B cell (primary cell): Measurements from ENCODE around the gene APOA5. TPM values are rescaled to one million over a fixed set of nuclear protein-coding genes. Genes with fewer than 3 reads are reported as not detected.
"Not testable (repeated sequence)": the region's sequence is repeated elsewhere in the genome, so short reads cannot be mapped to it uniquely, and the experiment has no call there.

Experiments used
- ATAC-seq: fragments of 200-7000 bp; cut with Tn5 transposase; one replicate; pipeline ENCODE4 v1.10.0; 2021; ENCODE audit warnings: low read depth, mild to moderate bottlenecking, moderate number of reproducible peaks, moderate library complexity
- CTCF ChIA-PET: fragments of 350-600 bp; sonication (Branson Sonifier 250); formaldehyde crosslinking; loops from one replicate; lab custom pipeline; 2021; ENCODE audit warnings: antibody characterized with exemption, inconsistent platforms; lab: Charles Lee
- POLR2A ChIA-PET: fragments of 350-600 bp; sonication (Branson Sonifier 250); formaldehyde crosslinking; loops from one replicate; lab custom pipeline; 2021; ENCODE audit warnings: antibody characterized with exemption; lab: Charles Lee
- DNase-seq: peaks from one replicate; pipeline ENCODE4 v3.0.0; 2013
- H2AFZ ChIP-seq: 2 replicates; pipeline ENCODE4 v1.6.1; 2012; ENCODE audit warnings: mild to moderate bottlenecking, low read depth, low read length; ENCODE audit not compliant: insufficient read depth, poor library complexity, severe bottlenecking
- H3K27ac ChIP-seq, 2 donors: 1 replicate in 1 of 2; 2 replicates in 1 of 2; pipeline ENCODE4 v1.5.1; 2012 to 2013; ENCODE audit warnings: low read length in 2 of 2, mild to moderate bottlenecking in 2 of 2, moderate library complexity in 1 of 2
- H3K27me3 ChIP-seq, 4 experiments: fragments of 200-600 bp in 1 of 4; sonication (generic) in 1 of 4; replicated peaks in 1 of 4; 1 replicate in 2 of 4; 2 replicates in 2 of 4; pipeline versions ENCODE4 v1.6.1 to v1.7.0; 2013 to 2016; ENCODE audit warnings: low read length in 3 of 4, mild to moderate bottlenecking in 2 of 4, mixed read lengths in 1 of 4, moderate library complexity in 1 of 4; ENCODE audit not compliant: insufficient read depth in 4 of 4, control insufficient read depth in 3 of 4; ENCODE audit errors: control extremely low read depth in 1 of 4
- H3K36me3 ChIP-seq, 2 experiments: replicated peaks in 1 of 2; 1 replicate in 1 of 2; 2 replicates in 1 of 2; pipeline versions ENCODE4 v1.6.1 to v1.7.1; 2013; ENCODE audit warnings: low read length in 1 of 2; ENCODE audit not compliant: insufficient read depth in 2 of 2, control insufficient read depth in 1 of 2; ENCODE audit errors: control extremely low read depth in 1 of 2, extremely low read depth in 1 of 2
- H3K4me1 ChIP-seq, 2 donors: fragments of 200-600 bp in 1 of 2; sonication (generic) in 1 of 2; 1 replicate in 1 of 2; 2 replicates in 1 of 2; pipeline versions ENCODE4 v1.5.1 to v1.6.1; 2013 to 2017; ENCODE audit warnings: low read length in 2 of 2; ENCODE audit not compliant: control insufficient read depth in 2 of 2, insufficient read depth in 2 of 2
- H3K4me2 ChIP-seq: replicated peaks from 2 replicates; pipeline ENCODE3; 2012; ENCODE audit warnings: mild to moderate bottlenecking, low read depth, low read length; ENCODE audit not compliant: poor library complexity, severe bottlenecking
- H3K4me3 ChIP-seq, 5 experiments: fragments of 200-600 bp in 1 of 5; sonication (generic) in 1 of 5; 1 replicate in 3 of 5; 2 replicates in 2 of 5; pipeline versions ENCODE4 v1.5.1 to v1.7.0; 2011 to 2016; ENCODE audit warnings: low read length in 4 of 5, mild to moderate bottlenecking in 4 of 5, low read depth in 2 of 5, control low read depth in 1 of 5, moderate library complexity in 1 of 5; ENCODE audit not compliant: insufficient read depth in 1 of 5; ENCODE audit errors: control extremely low read depth in 1 of 5, extremely low read depth in 1 of 5
- H3K79me2 ChIP-seq: fragments of 200-600 bp; sonication (generic); one replicate; pipeline ENCODE4 v1.6.0; 2016; ENCODE audit warnings: low read length; ENCODE audit not compliant: control insufficient read depth, insufficient read depth
- H3K9ac ChIP-seq: fragments of 200-600 bp; sonication (generic); 2 replicates; pipeline ENCODE4 v1.6.1; 2017; ENCODE audit warnings: mild to moderate bottlenecking, low read length, moderate library complexity
- H3K9me3 ChIP-seq, 3 donors: one replicate each; pipeline versions ENCODE4 v1.6.1 to v1.7.1; 2013; ENCODE audit warnings: low read length in 2 of 3; ENCODE audit not compliant: control insufficient read depth in 2 of 3, insufficient read depth in 1 of 3; ENCODE audit errors: control extremely low read depth in 1 of 3
- H4K20me1 ChIP-seq: 2 replicates; pipeline ENCODE4 v1.6.0; 2012; ENCODE audit warnings: mild to moderate bottlenecking, low read length; ENCODE audit not compliant: insufficient read depth, control insufficient read depth, poor library complexity, severe bottlenecking
- H3K27ac Mint-ChIP-seq: one replicate; pipeline ENCODE4 v1.8.0; 2021; ENCODE audit warnings: mixed read lengths
- H3K27me3 Mint-ChIP-seq: one replicate; pipeline ENCODE4 v1.8.0; 2021; ENCODE audit warnings: mixed read lengths
- H3K4me1 Mint-ChIP-seq: one replicate; pipeline ENCODE4 v1.8.0; 2021; ENCODE audit warnings: mixed read lengths
- H3K4me3 Mint-ChIP-seq: one replicate; pipeline ENCODE4 v1.8.0; 2021; ENCODE audit warnings: mixed read lengths
- H3K9me3 Mint-ChIP-seq: one replicate; pipeline ENCODE4 v1.8.0; 2022; ENCODE audit warnings: mixed read lengths; ENCODE audit not compliant: insufficient read depth
- EZH2 ChIP-seq: IDR thresholded peaks from 2 replicates; pipeline ENCODE4 v1.6.1; 2012; ENCODE audit warnings: borderline replicate concordance, low read depth, mild to moderate bottlenecking, moderate library complexity, low read length; ENCODE audit not compliant: insufficient read depth, poor library complexity, severe bottlenecking
- WGBS: methylation state at CpG from one replicate; pipeline ENCODE4 v1.1.5; 2013; ENCODE audit warnings: missing lambda C conversion rate; ENCODE audit not compliant: insufficient coverage; 5-methylcytosine and 5-hydroxymethylcytosine counted together
- intact Hi-C: fragments of 100-400 bp; cut with micrococcal nuclease; formaldehyde crosslinking; loops from one replicate; pipeline ENCODE4 v1.10.0; 2022
- polyA plus RNA-seq: library from polyadenylated mRNA; depleted of rRNA; stranded (reverse); fragments of >200 nt; gene quantifications from 2 replicates; pipeline ENCODE4 v1.2.3, GENCODE V29; 2012
- total RNA-seq, 2 donors: library from RNA; stranded (reverse); fragments of 120-200 nt in 1 of 2; gene quantifications; 1 replicate in 1 of 2; 2 replicates in 1 of 2; pipeline versions ENCODE4 v1.2.3 to v1.2.4, GENCODE V29; 2013 to 2022
- TF ChIP-seq, protein P1 (sequence below): fragments of 200-600 bp; IDR thresholded peaks from one replicate; pipeline ENCODE4 v1.8.0; 2022; ENCODE audit warnings: antibody characterized with exemption, mild to moderate bottlenecking

APOA5 gene
- total and polyA plus RNA-seq, 2 donors (not counting 1 experiment from before 2014, with no cell fraction given): not detected

DNA sequence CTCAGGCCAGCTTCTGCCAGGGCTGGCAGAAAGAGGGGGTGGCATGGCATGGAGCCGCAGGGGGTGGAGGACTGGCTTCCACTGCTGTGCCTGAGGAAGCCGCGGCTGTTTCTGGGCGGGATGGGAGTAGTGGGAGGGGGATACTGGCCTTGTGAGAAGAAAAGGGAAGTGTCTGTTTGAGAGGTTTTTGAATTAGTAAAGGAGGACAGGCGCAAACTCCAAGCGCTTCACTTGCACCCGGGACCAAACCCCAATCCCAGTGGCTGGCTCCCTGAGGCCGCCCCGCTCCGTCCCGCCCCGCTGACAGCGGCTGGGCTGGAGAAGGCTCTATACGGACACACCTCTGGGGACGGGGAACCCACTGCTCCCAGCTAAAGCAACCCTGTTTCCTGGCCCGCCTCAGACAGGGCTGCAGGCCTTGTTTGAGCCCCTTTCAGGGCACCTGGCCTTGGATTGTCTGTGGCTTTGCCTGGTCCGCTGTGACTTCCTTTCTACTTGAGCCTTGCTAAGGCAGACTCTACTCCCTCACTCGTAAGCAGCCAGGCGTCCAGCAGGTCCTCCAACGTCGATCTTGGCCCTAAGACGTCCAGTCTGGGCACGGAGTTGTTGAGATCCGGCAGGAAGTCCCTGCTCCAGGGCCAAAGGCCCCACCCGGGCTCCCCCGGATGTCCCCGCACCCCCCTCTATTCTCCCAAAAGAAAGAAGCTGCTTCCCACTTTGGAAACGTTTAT, 43.5 kb upstream of the APOA5 start:
- Mint-ChIP-seq H3K27me3 (peaks cover 4% of the 10 kb centered on the region), H3K4me3 (peak overlapping the region; percentile 83), H3K4me1 (peaks cover 16% of the 10 kb centered on the region), H3K27ac (no peak overlapping the region), H3K9me3 (no peaks in the 10 kb centered on the region)
- WGBS: 15% methylated on average over 28 of the region's 28 CpGs
- Histone ChIP-seq H3K79me2 (no peaks in the 10 kb centered on the region), H3K36me3 (no peaks in the 10 kb centered on the region), H3K9ac (peak overlapping the region; percentile 53), H3K9me3 (no peaks in the 10 kb centered on the region), H3K4me3 (peak overlapping the region in 4 of 5 experiments; percentile 38 to 61 (median 46)), H3K4me2 (peak overlapping the region; percentile 78), H4K20me1 (no peaks in the 10 kb centered on the region), H2AFZ (peak overlapping the region; percentile 64), H3K27ac (no peak overlapping the region), H3K4me1 (peaks cover 7 to 14% of the 10 kb centered on the region in 2 donors), H3K27me3 (peaks cover 0 to 4% (median 0%) of the 10 kb centered on the region in 4 experiments)
- ATAC-seq (no peak), DNase-seq (peak; percentile 37)
- ChIA-PET CTCF (interaction anchor here (0.5 to 3.1 kb wide), 17 partner anchors 18 to 466 kb away, joined by 3 to 45 read pairs (median 4); partner anchors contain the start of genes APOA5, BUD13 and ZPR1), POLR2A (interaction anchor here (0.5 to 0.8 kb wide), 3 partner anchors 63 to 308 kb away, joined by 3 to 4 read pairs (median 4); partner anchors contain the start of gene BUD13)
- intact Hi-C loops: no loop called here
- TF ChIP-seq EZH2: no peak
- TF ChIP-seq, protein P1, sequence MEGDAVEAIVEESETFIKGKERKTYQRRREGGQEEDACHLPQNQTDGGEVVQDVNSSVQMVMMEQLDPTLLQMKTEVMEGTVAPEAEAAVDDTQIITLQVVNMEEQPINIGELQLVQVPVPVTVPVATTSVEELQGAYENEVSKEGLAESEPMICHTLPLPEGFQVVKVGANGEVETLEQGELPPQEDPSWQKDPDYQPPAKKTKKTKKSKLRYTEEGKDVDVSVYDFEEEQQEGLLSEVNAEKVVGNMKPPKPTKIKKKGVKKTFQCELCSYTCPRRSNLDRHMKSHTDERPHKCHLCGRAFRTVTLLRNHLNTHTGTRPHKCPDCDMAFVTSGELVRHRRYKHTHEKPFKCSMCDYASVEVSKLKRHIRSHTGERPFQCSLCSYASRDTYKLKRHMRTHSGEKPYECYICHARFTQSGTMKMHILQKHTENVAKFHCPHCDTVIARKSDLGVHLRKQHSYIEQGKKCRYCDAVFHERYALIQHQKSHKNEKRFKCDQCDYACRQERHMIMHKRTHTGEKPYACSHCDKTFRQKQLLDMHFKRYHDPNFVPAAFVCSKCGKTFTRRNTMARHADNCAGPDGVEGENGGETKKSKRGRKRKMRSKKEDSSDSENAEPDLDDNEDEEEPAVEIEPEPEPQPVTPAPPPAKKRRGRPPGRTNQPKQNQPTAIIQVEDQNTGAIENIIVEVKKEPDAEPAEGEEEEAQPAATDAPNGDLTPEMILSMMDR: no peak

DNA sequence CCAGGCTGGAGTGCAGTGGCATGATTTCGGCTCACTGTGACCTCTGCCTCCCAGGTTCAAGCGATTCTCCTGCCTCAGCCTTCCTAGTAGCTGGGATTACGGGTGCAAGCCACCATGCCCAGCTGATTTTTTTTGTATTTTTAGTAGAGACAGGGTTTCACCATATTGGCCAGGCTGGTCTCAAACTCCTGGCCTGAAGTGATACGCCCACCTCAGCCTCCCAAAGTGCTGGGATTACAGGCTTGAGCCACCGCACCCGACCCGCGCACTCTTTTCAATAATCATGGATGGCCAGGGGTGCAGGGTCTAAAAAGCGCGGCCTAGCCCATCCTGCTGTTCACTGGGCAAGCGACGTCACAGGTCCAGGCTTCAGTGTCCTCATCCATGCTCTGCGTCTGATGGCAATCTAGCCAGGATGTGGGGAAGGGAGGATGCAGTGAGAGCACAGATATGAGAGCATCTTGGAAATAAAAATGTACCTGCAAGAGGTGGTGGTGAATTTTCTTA, 42.9 kb upstream of the APOA5 start:
- H3K27me3 ChIP-seq, H4K20me1 ChIP-seq, H3K9me3 ChIP-seq, intact Hi-C loops, H3K27ac ChIP-seq, H3K27me3 Mint-ChIP-seq, H3K79me2 ChIP-seq, H3K9ac ChIP-seq, H3K9me3 Mint-ChIP-seq, H3K4me3 ChIP-seq, ATAC-seq, H3K36me3 ChIP-seq, H3K27ac Mint-ChIP-seq, DNase-seq: not testable (repeated sequence)
- peak overlapping the region; percentile 83 for H3K4me3 Mint-ChIP-seq
- H3K4me1 Mint-ChIP-seq: peaks cover 16% of the 10 kb centered on the region
- Histone ChIP-seq H3K4me1 (peaks cover 7 to 14% of the 10 kb centered on the region in 2 donors), H3K4me2 (peak overlapping the region; percentile 78), H2AFZ (peak overlapping the region; percentile 64)
- CTCF ChIA-PET: interaction anchor here (1.8 kb wide), 1 partner anchor 21 kb away, joined by 5 read pairs; no protein-coding TSS in a partner anchor
- POLR2A ChIA-PET: interaction anchor here (0.6 kb wide), 1 partner anchor 83 kb away, joined by 3 read pairs; no protein-coding TSS in a partner anchor
- WGBS: 89% methylated on average over 13 of the region's 13 CpGs
